CD4-positive, alpha-beta T cell treated with Interleukin-21 for 1 hour (primary cell): ENCODE measurements around the gene ADARB1.

ENCODE experiments used
- DNase-seq: peaks from one replicate; pipeline ENCODE4 v3.0.0-alpha.2; 2020

ADARB1 gene

GRCh38 chr21:45099571-45099970 lies 25.2 kb downstream of the ADARB1 start:
- no peak for DNase-seq

GRCh38 chr21:45100866-45101265 lies 26.5 kb downstream of the ADARB1 start:
- DNase-seq, result no peak

- no peak for DNase-seq
Observed at GRCh38 chr21:45102391-45102932, 28.1 kb downstream of the ADARB1 start.

GRCh38 chr21:45103971-45104520 lies 29.7 kb downstream of the ADARB1 start:
- no peak for DNase-seq

- peak; percentile 26 for DNase-seq
Observed at GRCh38 chr21:45104560-45104959, 30.2 kb downstream of the ADARB1 start.

- no peak for DNase-seq
Observed at GRCh38 chr21:45105906-45106485, 31.6 kb downstream of the ADARB1 start.

- no peak for DNase-seq
Observed at GRCh38 chr21:45108034-45108790, 33.8 kb downstream of the ADARB1 start.

GRCh38 chr21:45108808-45109781 lies 34.7 kb downstream of the ADARB1 start:
- DNase-seq, result peak; percentile 21

GRCh38 chr21:45109831-45110492 lies 35.6 kb downstream of the ADARB1 start:
- DNase-seq, result peak; percentile 31

- DNase-seq, result no peak
Observed at GRCh38 chr21:45110873-45111624, 36.7 kb downstream of the ADARB1 start.

- no peak for DNase-seq
Observed at GRCh38 chr21:45111703-45112102, 37.3 kb downstream of the ADARB1 start.

GRCh38 chr21:45112371-45112770 lies 38.0 kb downstream of the ADARB1 start:
- DNase-seq, result no peak

- no peak for DNase-seq
Observed at GRCh38 chr21:45113543-45113942, 39.2 kb downstream of the ADARB1 start.

GRCh38 chr21:45114072-45114471 lies 39.7 kb downstream of the ADARB1 start:
- DNase-seq, result no peak

GRCh38 chr21:45114475-45114874 lies 40.1 kb downstream of the ADARB1 start:
- no peak for DNase-seq

- DNase-seq, result no peak
Observed at GRCh38 chr21:45115141-45115540, 40.8 kb downstream of the ADARB1 start.

GRCh38 chr21:45116066-45116465 lies 41.7 kb downstream of the ADARB1 start:
- DNase-seq, result no peak

- DNase-seq, result no peak
Observed at GRCh38 chr21:45117314-45117713, 42.9 kb downstream of the ADARB1 start.

- no peak for DNase-seq
Observed at GRCh38 chr21:45118099-45118498, 43.7 kb downstream of the ADARB1 start.

- DNase-seq, result no peak
Observed at GRCh38 chr21:45119812-45120211, 45.4 kb downstream of the ADARB1 start.

GRCh38 chr21:45120975-45121374 lies 46.6 kb downstream of the ADARB1 start:
- DNase-seq, result no peak

GRCh38 chr21:45122030-45122429 lies 47.6 kb downstream of the ADARB1 start:
- DNase-seq, result no peak
